Right ventricle myocardium superior (tissue), 1 donor: ENCODE data around the gene HELZ2. TPM values are rescaled to one million over a fixed set of nuclear protein-coding genes. Genes with fewer than 3 reads are reported as not detected.
"Not testable (repeated sequence)": the region's sequence is repeated elsewhere in the genome, so short reads cannot be mapped to it uniquely, and the experiment has no call there.

Experiments used
- ATAC-seq: fragments of 200-7000 bp; cut with Tn5 transposase; one replicate; pipeline ENCODE4 v1.9.1; 2020; ENCODE audit warnings: mild to moderate bottlenecking; ENCODE audit not compliant: poor library complexity
- DNase-seq: peaks from one replicate; pipeline ENCODE4 v3.0.0-alpha.2; 2020
- intact Hi-C: fragments of 100-400 bp; cut with DNase I; formaldehyde crosslinking; loops from one replicate; pipeline ENCODE4 v1.11.2; 2022
- total RNA-seq: library from RNA; stranded (reverse); fragmentation: NEBNext Ultra II Directional; extraction: Animal tissue kit (Norgen Biotek cat#: 25700); gene quantifications from one replicate; pipeline ENCODE4 v1.2.1, GENCODE V29; 2021
- donor health status: DM: no; HTN: yes; CAD: no; lungs with severe emphysema.

HELZ2 gene
- total RNA-seq, 1 donor from 2014 or later: 9.7 TPM

DNA sequence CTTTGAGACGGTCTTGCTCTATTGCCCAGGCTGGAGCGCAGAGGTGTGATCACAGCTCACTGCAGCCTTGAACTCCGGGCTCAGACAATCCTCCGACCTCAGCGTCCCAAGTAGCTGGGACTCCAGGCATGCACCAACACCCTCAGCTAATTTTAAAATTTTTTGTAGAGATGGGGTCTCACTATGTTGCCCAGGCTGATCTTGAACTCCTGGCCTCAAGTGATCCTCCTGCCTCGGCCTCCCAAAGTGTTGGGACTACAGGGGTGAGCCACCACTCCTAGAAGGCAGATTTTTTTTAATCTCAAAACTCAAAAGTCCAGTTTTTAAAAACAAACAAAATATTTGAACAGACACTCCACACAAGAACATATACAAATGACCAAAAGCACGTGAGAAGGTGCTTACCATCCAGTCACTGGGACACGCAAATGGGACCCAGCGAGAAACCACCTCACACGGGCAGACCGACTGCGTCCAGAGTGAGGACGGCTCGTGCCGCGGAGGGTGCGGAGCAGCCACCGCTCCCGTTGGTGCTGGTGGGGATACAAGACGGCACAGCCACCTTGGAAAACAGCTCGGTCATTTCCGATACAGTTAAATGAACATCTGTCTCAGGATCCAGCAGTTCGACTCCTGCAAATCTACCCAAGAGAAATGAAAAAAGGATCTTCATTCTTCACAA lies 8.5 kb upstream of the HELZ2 start:
- intact Hi-C loops: no loop called here
- DNase-seq (no peak), ATAC-seq (no peak)

DNA sequence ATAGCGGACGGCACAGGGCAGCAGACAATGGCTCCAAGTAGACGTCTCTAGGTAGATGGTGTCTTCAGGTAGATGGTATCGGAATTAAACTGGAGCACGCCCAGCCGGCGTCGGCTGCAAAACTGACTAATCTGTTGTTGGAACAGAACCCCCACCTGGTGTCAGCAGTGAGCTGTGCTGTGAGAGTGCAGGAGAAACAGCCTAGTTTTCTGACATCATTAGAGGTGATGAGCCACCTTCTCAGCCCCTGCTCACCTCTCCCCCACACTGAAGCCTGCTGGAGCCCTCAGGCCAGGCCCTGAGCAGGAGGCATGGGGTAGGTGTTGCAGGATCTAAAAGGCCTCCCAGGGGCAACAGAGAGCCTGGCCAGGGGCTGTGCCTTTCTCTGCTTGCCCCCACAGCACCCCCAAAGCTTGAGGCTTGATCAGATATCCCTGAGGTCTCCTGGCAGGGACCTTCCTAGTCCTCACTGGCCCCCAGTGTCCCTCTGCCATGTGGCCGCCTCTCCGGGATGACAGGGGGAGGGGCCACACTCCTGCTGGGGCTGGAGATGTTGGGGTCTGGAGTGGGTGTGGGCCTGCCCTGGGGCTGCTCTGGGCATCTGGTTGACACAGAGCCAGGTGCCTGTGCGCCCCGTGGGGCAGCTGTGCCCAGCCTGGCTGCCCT lies 6.9 kb upstream of the HELZ2 start:
- DNase-seq (no peak), ATAC-seq (no peak)
- intact Hi-C loops: no loop called here

DNA sequence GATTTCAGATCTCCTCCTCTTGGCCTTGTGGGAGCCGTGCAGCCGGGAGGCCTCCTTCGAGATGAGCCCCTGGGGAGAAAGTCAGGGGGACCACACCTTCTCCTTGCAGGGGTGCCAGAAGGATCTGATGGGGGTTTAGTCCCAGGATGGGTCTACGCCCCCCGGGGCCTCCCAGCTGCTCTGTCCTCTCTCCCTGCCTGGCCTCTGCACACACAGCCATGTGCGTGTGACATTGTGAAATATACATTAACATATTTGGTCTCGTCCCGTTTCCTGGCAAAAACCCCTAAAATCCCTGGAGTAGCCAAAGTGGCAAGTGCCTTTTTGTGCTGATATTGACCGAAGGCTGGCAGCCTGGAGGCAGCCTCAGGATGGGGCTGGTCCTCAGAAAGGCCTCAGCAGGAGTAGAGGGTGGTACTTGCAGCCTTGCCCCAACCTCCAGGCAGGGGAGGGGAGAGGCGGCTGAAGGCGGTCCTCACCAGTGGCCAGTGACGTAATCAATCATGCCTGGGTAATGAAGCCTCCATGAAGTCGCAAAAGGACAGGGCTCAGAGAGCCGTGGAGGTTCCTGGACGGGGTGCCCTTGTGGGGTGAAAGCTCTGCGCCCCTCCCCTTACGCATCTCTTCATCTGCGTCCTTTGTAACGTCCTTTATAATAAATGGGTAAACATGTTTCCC lies 5.1 kb upstream of the HELZ2 start:
- intact Hi-C loops: no loop called here

DNA sequence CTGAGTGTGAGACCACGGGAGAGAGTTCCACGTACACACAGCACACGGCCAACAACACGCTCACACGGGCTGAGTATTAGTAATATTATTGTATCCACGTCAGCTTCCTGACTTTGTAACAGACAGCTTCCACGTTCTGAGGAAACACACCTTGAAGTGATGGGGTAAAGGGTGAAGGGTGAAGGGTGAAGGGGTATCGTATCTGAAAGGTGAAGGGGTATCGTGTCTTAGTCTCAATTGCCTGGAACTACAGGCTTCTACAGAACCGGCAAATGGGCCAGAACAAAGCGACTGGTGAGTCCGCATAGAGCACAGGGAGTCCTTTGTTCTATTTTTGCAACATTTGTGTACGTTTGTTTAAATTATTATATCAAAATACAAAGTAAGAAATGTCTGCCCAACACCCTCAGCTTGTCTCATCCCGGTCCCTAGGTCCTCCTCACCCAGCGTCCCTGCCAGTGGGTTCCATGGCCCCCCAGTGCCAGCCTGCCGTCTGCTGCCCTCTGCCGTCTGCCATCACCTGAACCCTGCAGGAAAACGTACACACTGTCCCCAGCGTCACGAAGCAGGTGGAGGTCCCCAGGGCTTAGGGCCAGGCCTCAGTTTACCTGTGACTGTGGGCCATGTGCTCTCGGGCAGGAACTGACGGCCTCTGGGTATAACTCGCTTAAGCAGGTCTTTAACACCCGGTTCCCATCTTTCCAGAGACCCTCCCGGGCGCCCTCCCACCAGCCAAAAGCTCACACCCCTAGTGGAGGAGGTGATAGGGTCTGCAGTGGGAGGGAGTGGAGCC lies 4.4 kb upstream of the HELZ2 start:
- peak; percentile 24 for ATAC-seq
- DNase-seq: no peak
- intact Hi-C loops: no loop called here

More for the DNA sequence above, 5.1 kb upstream of the HELZ2 start:
- ATAC-seq: no peak
- DNase-seq: no peak

DNA sequence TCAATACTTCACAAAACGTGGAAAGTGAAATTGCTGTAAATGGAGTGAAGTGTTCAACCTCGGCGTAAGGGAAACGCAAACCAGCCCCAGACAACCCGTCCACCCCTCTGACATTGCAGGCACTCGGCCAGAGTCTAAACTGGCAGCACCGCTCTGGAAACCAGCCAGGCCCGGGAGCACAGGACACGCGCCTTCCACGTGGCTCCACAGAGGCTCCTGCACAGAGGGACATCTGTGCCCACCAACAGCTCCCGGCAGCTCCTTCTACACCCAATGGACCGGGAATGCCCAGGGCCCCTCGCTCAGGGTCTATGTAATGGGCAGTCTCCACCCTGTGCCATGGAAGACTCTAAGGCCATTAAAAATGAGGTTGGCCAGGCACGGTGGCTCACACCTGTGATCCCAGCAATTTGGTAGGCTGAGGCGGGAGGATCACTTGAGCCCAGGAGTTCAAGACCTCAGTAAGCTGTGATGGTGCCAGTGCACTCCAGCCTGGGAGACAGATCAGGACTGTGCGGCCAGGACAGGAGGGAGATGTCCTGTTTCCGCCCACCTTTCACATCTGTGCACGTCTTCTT lies 3.4 kb upstream of the HELZ2 start:
- DNase-seq: peak; percentile 86
- intact Hi-C loops: no loop called here

DNA sequence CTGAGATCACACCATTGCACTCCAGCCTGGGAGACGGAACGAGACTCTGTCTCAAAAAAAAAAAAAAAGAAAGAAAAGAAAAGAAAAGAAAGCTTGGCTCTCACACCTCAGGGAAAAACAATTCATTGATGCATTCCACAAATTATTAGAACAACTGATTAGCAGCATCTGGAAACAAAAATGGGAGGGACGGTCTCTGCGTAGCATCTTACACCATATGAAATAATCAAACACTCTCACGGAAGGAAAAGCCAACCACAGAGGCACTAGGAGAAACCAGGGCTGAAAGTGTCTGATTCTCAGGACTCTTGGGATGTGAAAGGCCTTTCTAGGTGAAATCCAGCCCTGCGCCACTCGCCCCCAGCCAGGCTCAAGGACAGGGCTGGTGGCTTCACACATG lies 2.3 kb upstream of the HELZ2 start:
- intact Hi-C loops: no loop called here
- ATAC-seq (no peak), DNase-seq (no peak)

More for the DNA sequence above, 3.4 kb upstream of the HELZ2 start:
- peak; percentile 69 for ATAC-seq

DNA sequence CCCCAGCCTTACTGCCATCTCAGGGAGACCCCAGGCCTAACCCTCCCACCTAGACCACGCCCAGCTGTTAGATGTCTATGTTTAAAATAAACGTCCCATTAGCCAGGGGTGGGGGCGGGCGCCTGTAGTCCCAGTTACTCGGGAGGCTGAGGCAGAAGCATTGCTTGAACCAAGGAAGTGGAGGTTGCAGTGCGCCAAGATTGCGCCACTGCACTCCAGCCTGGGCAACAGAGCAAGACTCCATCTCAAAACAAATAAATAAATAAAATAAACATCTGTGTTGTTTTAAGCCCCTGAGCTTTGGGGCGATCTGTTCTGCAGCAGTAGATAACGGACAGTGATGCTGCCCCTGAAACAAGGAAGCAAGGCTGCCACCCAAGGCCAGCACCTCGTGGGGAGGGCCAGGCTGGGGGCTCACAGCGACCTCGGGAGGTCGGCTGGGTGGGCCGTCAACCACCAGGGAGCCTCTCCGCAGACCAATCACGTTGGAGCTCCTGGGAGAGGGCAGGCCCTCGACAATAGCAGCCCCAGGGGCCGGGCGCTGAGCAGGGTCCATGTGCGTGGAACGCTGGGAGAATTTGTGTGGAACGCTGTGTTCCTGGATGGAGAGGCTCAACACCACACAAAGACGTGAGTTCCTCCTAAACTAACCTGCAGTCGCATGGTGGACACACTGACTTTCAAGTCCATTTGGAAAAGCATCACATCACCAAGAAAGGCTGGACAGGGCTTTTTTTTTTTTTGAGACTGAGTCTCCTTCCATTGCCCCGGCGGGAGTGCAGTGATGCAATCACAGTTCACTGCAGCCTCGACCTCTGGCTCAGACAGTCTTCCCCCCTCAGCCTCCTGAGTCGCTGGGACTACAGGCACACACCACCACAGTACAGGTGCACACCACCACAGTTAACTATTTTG lies 1.0 kb upstream of the HELZ2 start:
- ATAC-seq (no peak), DNase-seq (no peak)
- intact Hi-C loops: no loop called here

DNA sequence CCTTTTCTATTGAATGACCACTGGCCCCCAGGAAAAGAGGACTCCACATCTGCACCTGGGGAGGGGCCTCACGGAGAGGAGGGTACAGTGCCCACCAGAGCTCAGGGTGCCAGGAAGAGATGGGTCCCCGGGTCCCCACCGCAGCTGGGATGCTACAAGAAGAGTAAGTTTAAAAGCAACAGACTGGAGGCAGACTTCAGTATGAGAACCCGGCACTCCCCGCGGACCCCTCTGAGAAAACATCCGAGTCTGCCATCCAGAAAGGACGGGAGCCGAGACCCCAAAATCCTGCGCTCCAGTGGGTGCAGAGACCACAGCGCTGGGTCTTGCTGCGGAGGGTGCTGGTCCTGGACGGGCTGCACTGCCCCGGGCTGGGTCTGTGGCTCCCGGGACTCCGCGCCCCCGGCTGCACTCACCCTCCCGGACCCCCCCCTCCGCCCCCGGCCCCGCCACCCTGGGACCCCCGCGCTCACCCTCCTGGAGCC lies 350 bp downstream of the HELZ2 start:
- ATAC-seq (peak; percentile 11), DNase-seq (no peak)
- intact Hi-C loops: no loop called here

DNA sequence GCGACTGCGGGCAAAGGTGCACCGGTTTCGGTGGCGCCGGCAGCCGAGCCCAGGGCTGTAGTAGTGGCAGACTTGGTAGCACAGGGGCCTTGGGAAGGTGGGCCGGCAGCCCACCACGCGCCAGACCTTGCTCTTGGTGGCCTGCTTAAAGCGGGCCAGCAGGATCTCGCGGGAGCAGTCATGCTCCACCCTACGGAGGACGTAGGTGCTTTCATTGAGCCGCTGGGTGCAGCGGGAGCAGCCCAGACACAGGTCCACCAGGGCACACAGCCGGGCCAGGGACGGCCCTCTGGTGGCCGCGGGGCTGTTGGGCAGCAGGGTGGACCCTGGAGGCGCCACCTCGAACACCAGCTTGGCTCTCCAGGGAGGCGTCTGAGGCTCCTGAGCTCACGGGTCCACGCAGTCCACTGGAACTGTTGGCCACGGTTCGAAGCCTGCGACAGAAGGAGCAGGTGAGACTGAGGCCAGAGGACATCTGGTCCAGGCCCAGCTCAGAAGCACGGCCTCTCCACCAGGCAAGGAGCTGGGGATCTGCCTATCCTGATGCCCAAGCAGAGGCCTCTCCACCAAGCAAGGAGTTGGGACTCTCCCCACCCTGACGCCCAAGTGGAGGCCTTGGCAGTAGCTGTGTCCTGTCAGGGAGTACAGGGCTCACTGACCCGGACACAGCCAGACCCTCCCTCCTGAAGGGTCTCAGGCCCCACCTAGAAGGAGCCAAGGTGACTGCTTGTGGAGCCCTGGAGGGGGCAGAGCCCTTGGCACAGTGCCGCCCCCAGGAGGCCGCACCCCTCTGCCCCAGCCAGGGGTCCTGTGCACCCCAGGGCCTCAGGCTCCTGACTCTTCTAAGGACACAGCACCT lies 1.0 kb downstream of the HELZ2 start:
- intact Hi-C loops: no loop called here
- ATAC-seq: no peak

DNA sequence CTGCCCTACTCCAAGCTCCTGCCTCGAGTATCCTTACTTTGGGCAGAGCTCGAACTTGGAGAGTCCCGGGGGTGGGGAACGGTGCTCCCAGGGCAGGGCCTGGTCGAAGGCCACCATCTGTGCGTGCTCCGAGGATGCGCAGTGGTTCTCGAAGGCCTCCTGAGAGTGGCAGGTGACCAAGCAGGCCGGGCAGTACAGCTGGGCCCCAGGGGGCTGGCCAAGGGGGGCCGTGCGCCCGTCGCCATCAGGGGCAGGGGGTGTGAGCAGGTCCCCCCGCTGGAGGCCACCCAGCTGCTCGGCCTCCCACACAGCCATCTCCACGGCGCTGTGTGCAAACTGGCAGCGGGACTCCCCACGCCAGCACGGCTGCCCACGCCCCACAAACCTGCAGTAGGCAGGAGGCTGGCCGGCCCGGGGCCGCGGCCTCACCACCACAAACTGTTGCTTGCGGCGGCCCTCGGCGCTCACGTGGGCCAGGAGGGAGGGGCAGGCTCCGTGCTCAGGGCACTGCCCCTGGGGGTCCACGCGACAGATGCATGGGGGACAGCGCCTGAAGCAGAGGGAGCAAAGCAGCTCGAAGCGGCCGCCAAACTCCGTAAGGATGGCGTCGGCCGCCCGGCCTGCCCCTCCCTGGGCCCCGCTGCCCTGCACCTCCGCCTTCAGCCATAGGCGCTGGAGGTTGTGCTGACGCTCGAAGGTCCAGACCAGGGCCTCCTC lies 1.8 kb downstream of the HELZ2 start:
- ATAC-seq (no peak), DNase-seq (no peak)
- intact Hi-C loops: no loop called here

More for the DNA sequence above, 1.0 kb downstream of the HELZ2 start:
- no peak for DNase-seq

DNA sequence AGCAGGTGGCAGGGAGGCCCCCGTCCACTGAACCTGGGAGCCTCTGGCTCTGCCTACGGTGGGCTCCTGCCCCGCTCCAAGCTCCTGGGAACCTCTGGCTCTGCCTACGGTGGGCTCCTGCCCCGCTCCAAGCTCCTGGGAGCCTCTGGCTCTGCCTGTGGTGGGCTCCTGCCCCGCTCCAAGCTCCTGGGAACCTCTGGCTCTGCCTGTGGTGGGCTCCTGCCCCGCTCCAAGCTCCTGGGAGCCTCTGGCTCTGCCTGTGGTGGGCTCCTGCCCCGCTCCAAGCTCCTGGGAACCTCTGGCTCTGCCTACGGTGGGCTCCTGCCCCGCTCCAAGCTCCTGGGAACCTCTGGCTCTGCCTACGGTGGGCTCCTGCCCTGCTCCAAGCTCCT lies 3.0 kb downstream of the HELZ2 start:
- intact Hi-C loops, DNase-seq, ATAC-seq: not testable (repeated sequence)

DNA sequence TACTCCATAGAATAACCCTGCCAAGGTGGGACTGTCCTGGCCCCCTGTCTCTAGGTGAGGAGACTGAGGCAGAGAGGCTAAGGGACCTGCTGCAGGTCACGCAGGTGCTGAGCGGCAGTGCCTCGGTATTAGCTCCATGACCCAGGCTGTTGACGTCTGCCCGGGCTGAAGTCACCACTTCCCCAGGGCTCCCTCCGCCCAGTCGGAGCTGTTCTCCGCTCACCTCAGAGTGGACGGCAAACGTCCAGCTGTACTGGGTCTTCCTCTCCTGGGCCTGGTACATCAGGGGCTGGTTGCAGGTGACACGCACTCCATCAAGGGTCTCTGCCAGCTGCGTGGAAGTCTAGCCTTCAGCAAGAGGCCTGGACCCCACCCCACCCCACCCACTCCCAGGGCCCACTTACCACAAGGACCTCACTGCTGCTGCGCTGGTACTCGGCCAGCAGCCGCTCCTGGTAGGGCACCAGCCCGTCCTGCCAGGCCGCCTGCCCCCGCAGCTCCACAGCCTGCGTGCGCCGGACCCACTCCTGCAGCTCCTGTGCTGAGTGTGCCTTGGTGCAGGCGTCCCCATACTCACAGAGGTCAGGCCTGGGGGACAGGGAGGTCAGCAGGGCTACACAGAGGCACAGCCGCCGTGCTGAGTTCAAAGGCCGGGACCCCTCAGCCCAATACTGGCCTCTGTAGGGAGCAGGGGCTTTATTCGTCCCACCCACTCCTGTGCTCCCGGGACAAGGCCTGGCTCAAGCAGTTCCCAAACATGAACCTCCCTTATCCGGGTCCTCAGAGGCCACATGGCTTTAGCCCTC lies 3.6 kb downstream of the HELZ2 start:
- intact Hi-C loops: no loop called here
- ATAC-seq (no peak), DNase-seq (no peak)

DNA sequence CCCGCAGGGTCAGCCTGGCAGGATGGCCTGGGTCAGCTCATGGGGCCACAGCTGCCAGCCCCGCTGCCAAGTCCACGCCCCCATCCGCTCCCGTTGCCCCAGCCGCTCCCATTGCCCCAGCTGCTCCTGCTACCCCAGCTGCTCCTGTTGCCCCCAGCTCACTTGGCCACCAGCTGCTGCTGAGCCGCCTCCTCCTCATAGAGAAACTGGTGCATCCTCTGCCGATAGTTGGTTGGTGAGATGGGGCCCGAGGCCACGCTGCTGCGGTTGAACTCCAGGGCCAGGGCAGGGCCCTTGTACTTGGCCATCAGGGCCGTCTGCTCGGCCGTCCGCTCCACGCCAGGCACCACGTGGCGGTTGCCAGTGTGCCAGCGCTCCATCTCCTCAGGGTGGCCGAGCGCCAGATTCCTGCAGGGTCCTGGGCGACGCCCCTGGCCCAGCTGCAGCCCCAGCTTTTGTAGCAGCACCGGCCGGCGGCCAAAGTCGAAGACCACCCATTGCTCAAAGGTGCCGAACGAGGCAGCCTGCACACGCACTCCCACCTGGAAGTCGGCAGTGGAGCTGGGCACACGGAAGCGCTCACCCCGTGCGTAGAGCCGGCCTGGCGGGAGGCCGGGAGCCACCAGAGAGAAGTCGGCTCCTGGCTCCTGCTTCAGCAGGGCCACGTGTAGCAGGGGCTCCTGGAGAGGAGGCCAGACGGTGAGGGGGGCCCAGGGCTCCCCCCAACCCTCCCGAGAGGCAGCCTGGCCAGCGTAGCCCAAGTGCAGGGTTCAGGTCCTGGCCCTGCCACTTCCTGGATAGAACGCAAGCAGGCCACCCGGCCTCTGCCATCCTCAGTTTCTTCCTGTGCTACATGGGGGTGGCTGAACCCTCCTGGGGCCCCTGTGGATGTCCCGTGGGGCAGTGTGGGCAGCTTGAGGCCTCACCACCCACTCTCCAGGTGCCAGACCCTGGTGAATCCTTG lies 4.8 kb downstream of the HELZ2 start:
- intact Hi-C loops: no loop called here
- no peak for ATAC-seq
- DNase-seq: no peak

DNA sequence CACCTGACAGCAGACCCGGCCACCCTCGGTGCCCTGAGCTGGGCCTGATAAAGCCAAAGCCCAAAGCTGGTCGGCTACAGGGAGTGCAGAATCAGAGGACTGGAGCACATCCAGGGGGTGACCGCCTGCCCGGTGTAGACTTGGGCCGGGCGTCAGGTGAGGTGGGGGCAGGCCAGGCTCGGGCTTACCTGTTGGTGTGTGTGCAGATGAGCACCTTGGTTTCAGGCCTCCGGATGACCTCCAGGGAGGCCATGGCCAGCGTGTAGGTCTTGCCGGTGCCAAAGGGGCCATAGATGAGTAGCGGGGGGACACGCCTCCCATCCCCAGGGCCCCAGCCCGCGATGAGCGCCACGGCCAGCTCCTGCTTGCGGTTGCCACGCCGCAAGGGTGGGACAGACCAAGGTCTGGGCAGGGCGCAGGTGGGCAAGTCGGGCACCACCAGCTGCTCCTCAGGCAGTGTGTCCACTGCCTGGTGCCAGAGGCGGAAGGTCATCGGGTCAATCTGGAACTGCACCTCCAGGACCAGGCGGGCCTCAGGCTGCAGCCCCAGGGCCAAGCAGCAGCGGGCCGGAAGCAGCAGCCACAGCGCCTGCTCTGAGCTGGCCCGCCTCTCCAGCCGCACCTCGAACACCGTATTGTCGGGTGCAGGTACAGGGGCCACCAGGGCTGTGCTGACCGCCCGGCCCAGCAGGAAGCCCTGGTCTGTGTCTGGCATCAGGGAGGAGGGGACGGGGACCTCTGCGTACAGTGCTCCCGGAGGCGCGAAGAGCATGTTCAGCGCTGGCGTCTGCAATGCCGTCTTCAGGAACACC lies 5.7 kb downstream of the HELZ2 start:
- ATAC-seq (no peak), DNase-seq (no peak)
- intact Hi-C loops: no loop called here
